Measurements from ENCODE around the gene SRXN1.
A peak's percentile ranks its signal among the peaks of the same experiment; 100 is the strongest.
"Not testable (repeated sequence)": the region's sequence is repeated elsewhere in the genome, so short reads cannot be mapped to it uniquely, and the experiment has no call there.

SRXN1 gene

DNA sequence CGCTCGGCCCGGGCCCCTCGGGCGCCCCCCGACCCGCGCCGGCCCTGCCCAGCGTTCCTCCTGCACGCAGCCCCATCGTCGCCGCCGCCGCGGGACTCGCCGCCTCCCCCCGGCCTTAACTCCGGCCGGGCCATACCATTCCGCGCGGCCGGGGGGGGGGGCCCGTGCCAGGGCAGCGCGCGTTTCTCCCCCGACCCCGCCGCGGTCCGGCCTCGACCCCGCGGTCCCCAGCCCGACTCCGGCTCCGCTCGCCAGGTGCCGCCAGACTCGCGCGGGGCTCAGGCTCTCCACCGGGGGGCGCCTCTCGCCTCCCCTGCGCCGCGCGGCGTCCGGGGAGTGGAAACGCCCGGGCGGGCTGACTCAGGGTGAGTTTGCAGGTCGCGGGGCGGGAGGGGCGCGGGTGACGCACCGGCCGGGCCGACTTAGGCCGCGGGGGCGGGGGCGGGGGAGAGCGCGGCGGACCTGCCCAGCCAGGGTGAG is at the start of gene SRXN1:
Gene SRXN1 (minus strand): TSS at position 91 of the 480 bp plus-strand sequence. CDS start 15 bp downstream, at position 76.
- peak; percentile 79 to 86 for DNase-seq (ENCODE audit: low read depth in 2 of 2)

GRCh38 chr20:701401-702129 is 48.6 kb upstream of the SRXN1 start:
- no peak for DNase-seq (ENCODE audit: low read depth in 2 of 2)

DNA sequence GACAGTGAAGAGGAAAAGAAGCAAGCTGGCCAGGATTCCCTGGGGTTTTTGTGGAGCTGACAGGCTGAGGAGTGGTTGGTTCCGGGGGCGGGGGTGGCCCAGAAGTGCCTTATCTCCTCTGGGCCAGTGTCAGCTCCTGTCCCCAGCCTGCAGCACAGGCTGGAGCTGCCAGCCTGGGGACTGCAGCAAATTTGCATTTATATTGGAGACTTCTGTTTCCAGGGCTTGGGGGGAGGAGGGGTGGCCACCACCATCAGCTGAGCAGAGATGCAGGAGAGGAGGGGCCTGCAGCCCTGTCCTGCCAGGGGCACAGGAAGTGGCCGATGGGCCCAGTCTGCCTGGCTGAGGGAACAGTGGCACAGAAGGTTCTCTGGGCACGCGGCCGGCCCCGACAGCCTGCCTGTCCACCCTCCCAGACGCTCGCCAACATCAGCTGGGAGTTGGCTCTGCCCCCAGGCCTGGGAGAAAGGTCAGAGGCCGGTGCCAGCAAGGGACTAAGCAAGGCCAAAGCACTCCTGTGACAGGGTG is 46.9 kb upstream of the SRXN1 start:
- no peak for DNase-seq (ENCODE audit: low read depth in 2 of 2)

GRCh38 chr20:699342-699741 is 46.3 kb upstream of the SRXN1 start:
- DNase-seq (ENCODE audit: low read depth in 2 of 2), result no peak

GRCh38 chr20:698276-698675 is 45.3 kb upstream of the SRXN1 start:
- no peak for DNase-seq (ENCODE audit: low read depth in 2 of 2)

GRCh38 chr20:697826-698225 is 44.8 kb upstream of the SRXN1 start:
- DNase-seq (ENCODE audit: low read depth in 2 of 2), result no peak

- no peak for DNase-seq (ENCODE audit: low read depth in 2 of 2)
Measured at GRCh38 chr20:695165-695866, 42.3 kb upstream of the SRXN1 start.

GRCh38 chr20:694496-694895 is 41.5 kb upstream of the SRXN1 start:
- DNase-seq (ENCODE audit: low read depth in 2 of 2), result no peak

- DNase-seq (ENCODE audit: low read depth in 2 of 2), result not testable (repeated sequence)
Measured at GRCh38 chr20:693786-694185, 40.8 kb upstream of the SRXN1 start.

DNA sequence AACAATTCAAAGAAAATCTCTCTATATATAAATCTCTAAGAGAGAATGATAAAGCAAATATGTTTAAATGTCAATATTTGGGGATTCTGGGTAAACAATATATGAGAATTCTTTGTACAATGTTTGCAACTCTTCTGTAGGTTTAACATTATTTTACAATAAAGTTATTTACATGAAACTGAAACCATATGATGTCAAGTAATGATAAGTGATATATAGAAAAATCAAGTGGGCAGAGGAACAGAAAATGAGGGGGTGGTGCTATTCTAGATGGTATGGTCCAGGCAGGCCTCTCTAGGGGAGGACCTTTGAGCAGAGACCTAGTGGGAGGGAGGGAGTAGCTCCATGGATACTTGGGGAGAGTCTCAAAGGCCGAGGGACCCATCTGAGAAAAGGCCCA is 39.0 kb upstream of the SRXN1 start:
- no peak for DNase-seq (ENCODE audit: low read depth in 2 of 2)

GRCh38 chr20:689947-690346 is 36.9 kb upstream of the SRXN1 start:
- DNase-seq (ENCODE audit: low read depth in 2 of 2), result no peak

- DNase-seq (ENCODE audit: low read depth in 2 of 2), result no peak
Measured at GRCh38 chr20:689348-689747, 36.3 kb upstream of the SRXN1 start.

DNA sequence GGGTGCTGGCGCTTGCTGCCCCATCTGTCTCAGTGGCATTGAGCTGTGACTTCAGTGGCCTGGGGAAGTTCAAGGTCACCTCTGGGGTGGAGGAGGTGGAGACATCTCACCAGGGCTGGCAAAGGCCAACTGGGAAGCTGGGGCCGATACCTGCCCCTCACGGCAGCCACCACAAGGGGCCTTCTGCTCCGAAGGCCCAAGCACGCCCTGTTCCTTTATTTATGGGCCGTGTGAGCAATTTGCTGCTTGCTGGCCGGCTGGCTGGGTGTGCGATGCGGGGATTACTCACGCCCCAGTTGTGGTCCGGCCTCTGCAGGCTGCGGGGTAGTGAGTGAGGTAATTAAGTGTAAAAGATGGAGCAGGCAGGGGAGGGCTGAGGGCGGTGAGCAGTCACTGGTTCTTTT is 35.8 kb upstream of the SRXN1 start:
- DNase-seq (ENCODE audit: low read depth in 2 of 2), result no peak

GRCh38 chr20:687468-688203 is 34.6 kb upstream of the SRXN1 start:
- DNase-seq (ENCODE audit: low read depth in 2 of 2), result no peak

GRCh38 chr20:684676-685319 is 31.8 kb upstream of the SRXN1 start:
- DNase-seq (ENCODE audit: low read depth in 2 of 2), result no peak

- no peak for DNase-seq (ENCODE audit: low read depth in 2 of 2)
Measured at GRCh38 chr20:682123-682522, 29.1 kb upstream of the SRXN1 start.

GRCh38 chr20:680638-681187 is 27.7 kb upstream of the SRXN1 start:
- no peak for DNase-seq (ENCODE audit: low read depth in 2 of 2)

- no peak for DNase-seq (ENCODE audit: low read depth in 2 of 2)
Measured at GRCh38 chr20:677957-678356, 25.0 kb upstream of the SRXN1 start.

DNA sequence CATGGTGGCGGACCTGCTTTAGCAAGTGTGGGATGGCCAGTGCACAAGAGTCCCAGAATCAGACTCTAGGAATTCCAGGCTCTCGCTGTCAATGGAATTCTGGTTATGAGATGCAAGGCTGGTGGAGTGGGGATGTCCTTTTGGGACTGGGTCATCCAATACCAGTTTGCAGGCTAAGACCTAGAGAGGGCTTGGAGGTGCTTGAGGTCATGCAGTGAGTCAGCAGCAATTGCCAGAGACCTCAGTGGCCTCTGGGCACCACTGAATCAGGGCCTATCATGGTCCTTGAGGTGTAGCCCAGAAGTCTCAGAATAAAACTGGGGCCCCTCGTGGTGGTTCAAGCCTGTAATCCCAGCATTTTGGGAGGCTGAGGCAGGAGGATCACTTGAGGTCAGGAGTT is 24.0 kb upstream of the SRXN1 start:
- DNase-seq (ENCODE audit: low read depth in 2 of 2), result no peak

- DNase-seq (ENCODE audit: low read depth in 2 of 2), result no peak
Measured at GRCh38 chr20:676315-676937, 23.4 kb upstream of the SRXN1 start.

Data from stimulated activated CD8-positive, alpha-beta memory T cell treated with anti-CD3 and anti-CD28 coated beads, Interleukin-2, amount 100 ng/mL, for 48 hours (primary cell).